Measurements from ENCODE around the gene MOB2. TPM values are rescaled to one million over a fixed set of nuclear protein-coding genes. Genes with fewer than 3 reads are reported as not detected.

The MOB2 gene
- total and polyA plus RNA-seq, 4 donors: 32.4 to 104 (median 58.5) TPM

DNA sequence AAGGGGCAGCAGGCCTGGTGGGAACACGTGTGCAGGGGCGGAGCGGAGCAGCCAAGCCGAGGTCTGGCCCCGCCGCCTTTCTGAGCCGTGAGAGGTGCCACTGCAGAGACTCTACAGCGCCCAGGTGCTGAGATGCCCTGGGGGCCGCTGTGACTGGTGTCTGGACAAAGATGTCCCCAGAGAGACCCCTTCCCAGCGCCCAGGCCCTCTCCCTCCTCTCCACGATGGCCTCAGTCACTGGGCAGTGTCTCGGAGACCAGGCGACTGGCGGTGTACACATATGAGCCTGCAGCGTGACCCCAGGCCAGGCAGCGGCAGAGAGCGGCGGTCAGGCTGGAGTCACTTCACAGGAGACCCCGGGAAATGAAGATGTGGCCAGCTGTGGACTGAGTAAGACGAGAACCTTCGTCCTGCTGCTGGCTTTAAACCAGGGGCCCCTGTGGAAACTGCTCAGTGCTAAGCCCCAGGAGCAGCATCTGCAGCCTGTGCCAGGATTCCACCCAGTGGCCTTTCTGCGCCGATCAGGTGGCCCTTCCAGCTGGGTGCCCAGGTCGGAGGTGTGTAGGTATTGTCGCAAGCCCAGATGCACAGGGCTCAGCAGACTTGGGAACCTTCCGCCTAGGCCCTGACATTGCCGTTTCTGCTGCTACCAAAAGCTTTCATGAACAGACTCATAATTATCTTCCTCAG, 34.7 kb downstream of the MOB2 start:
- Histone ChIP-seq H3K4me3 (ENCODE audit: low read length in 2 of 2) (no peak overlapping the region), H3K36me3 (ENCODE audit: control insufficient read depth in 1 of 2, insufficient read depth in 2 of 2, low read length in 1 of 2) (no peaks in the 10 kb centered on the region), H3K4me1 (ENCODE audit: control insufficient read depth in 1 of 2, insufficient read depth in 2 of 2, low read length in 2 of 2) (no peaks in the 10 kb centered on the region), H3K9me3 (ENCODE audit: control insufficient read depth, low read length) (no peaks in the 10 kb centered on the region), H3K27ac (ENCODE audit: low read depth in 1 of 2, low read length in 2 of 2) (no peak overlapping the region), H3K27me3 (ENCODE audit: control insufficient read depth in 1 of 2, insufficient read depth in 2 of 2, low read length in 1 of 2) (no peaks in the 10 kb centered on the region)
- ATAC-seq (ENCODE audit: low FRiP score): no peak
- no peak for DNase-seq
- intact Hi-C loops (cut with DNase I): no loop called here
- WGBS, 2 donors: 85% methylated on average over 27 of the region's 27 CpGs

DNA sequence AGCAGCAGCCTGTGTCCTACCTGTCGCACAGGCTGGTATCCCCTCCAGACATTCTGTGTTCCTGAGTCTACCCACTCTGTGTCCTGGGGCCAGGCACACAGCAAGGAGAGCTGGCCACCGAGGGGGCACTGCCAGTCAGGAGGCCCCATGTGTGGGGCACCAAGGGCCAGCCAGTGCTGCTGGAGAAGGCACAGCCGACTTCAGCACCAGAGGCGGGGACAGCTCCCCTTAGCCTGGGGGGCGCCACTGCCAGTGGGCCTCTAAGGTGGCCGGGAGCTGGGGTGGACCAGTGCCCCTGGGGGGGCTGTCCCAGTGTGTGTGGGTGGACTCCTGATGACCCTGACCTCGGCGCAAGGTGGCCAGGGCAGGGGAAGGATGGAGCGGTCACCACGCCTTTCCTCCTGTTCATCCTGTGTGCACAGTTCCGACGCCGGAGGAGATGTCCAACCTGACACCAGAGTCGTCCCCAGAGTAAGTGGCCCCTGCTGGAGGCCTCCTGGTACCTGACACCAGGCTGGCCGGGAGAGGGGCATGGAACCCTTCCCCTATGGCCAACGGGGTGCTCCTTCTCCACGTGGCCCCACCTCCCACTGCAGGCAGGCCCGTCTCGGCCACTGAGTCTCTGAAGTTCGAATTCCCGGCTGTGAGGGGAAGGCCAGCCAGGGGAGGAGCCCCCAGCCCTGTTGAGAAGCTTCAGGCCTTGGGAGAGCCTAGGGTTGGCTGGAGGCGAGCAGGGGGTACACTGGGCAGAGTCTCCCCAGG, 35.4 kb downstream of the MOB2 start:
- 73 to 78% methylated on average over 22 of the region's 22 CpGs for WGBS, 2 donors
- intact Hi-C loops (cut with DNase I): no loop called here

DNA sequence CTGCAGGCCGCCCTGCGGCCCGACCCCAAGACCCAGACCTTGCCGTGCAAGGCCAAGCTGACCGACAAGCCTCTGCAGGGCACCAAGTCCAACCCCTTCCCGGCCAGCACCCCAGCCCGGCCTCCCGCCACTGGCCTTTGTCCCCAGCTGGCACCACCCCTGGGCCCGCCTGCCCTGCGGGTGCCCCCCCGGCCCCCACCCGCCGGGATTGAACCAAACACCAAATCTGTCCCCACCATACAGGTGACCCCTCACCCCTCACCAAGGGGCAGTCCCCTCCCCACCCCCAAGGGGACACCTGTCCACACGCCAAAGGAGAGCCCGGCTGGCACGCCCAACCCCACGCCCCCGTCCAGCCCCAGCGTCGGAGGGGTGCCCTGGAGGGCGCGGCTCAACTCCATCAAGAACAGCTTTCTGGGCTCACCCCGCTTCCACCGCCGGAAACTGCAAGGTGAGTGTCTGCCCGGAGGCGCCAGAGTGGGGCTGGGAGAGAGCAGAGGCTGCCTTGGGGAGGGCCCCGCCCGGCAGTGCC, 36.2 kb downstream of the MOB2 start:
- no peak overlapping the region for H3K4me3 ChIP-seq (ENCODE audit: low read length in 2 of 2)
- intact Hi-C loops (cut with DNase I): no loop called here
- ATAC-seq (ENCODE audit: low FRiP score): no peak

More for the DNA sequence above, 35.4 kb downstream of the MOB2 start:
- no peak for ATAC-seq (ENCODE audit: low FRiP score)
- no peaks in the 10 kb centered on the region for H3K27me3 ChIP-seq (ENCODE audit: control insufficient read depth in 1 of 2, insufficient read depth in 2 of 2, low read length in 1 of 2)
- H3K36me3 ChIP-seq (ENCODE audit: control insufficient read depth in 1 of 2, insufficient read depth in 2 of 2, low read length in 1 of 2): no peaks in the 10 kb centered on the region
- no peaks in the 10 kb centered on the region for H3K4me1 ChIP-seq (ENCODE audit: control insufficient read depth in 1 of 2, insufficient read depth in 2 of 2, low read length in 2 of 2)
- no peaks in the 10 kb centered on the region for H3K9me3 ChIP-seq (ENCODE audit: control insufficient read depth, low read length)
- no peak overlapping the region for H3K4me3 ChIP-seq (ENCODE audit: low read length in 2 of 2)
- no peak for DNase-seq
- H3K27ac ChIP-seq (ENCODE audit: low read depth in 1 of 2, low read length in 2 of 2): no peak overlapping the region

DNA sequence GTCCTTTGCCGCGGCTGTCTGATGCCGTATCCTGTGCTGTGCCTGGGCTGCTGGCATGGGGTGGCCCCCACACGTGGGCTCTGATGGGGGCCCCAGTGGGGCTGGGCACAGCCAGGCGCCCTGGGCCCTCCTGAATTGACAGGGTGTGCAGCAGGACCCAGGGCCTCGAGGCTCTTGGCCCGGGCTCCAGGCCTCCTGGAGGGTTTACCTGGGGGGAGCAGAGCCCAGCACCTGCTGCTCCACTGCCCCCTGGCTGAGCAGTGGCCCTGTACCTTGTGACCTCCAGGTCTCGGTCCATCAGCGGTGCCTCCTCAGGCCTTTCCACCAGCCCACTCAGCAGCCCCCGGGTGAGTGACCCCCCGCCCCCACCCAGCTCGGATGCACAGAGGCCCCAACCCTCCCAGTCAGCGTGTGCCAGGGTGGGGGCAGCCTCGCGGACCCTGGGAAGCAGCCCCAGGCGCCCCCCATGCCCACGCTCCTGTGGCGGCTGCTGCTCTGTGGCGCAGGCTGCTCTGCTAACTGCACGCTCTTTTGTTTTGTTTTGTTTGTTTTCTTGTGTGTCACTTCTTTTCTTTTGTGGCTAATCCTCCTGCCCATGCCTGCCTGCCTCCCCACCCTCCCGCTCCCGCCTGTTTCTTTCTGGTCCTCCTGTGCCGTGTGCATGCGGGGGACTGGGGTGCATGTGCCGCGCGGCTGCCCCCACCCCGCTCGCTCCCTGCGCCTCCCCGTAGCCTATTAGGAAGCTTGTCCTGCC, 36.9 kb downstream of the MOB2 start:
- Histone ChIP-seq H3K9me3 (ENCODE audit: control insufficient read depth, low read length) (no peaks in the 10 kb centered on the region), H3K27me3 (ENCODE audit: control insufficient read depth in 1 of 2, insufficient read depth in 2 of 2, low read length in 1 of 2) (no peaks in the 10 kb centered on the region), H3K27ac (ENCODE audit: low read depth in 1 of 2, low read length in 2 of 2) (no peak overlapping the region), H3K36me3 (ENCODE audit: control insufficient read depth in 1 of 2, insufficient read depth in 2 of 2, low read length in 1 of 2) (no peaks in the 10 kb centered on the region), H3K4me1 (ENCODE audit: control insufficient read depth in 1 of 2, insufficient read depth in 2 of 2, low read length in 2 of 2) (no peaks in the 10 kb centered on the region), H3K4me3 (ENCODE audit: low read length in 2 of 2) (no peak overlapping the region)
- 75 to 81% methylated on average over 28 to 31 of the region's 31 CpGs for WGBS, 2 donors
- intact Hi-C loops (cut with DNase I): no loop called here
- ATAC-seq (ENCODE audit: low FRiP score) (no peak), DNase-seq (no peak)

More for the DNA sequence above, 36.2 kb downstream of the MOB2 start:
- no peak for DNase-seq
- Histone ChIP-seq H3K36me3 (ENCODE audit: control insufficient read depth in 1 of 2, insufficient read depth in 2 of 2, low read length in 1 of 2) (no peaks in the 10 kb centered on the region), H3K9me3 (ENCODE audit: control insufficient read depth, low read length) (no peaks in the 10 kb centered on the region), H3K27me3 (ENCODE audit: control insufficient read depth in 1 of 2, insufficient read depth in 2 of 2, low read length in 1 of 2) (no peaks in the 10 kb centered on the region), H3K4me1 (ENCODE audit: control insufficient read depth in 1 of 2, insufficient read depth in 2 of 2, low read length in 2 of 2) (no peaks in the 10 kb centered on the region), H3K27ac (ENCODE audit: low read depth in 1 of 2, low read length in 2 of 2) (no peak overlapping the region)
- 90 to 92% methylated on average over 28 to 29 of the region's 29 CpGs for WGBS, 2 donors

DNA sequence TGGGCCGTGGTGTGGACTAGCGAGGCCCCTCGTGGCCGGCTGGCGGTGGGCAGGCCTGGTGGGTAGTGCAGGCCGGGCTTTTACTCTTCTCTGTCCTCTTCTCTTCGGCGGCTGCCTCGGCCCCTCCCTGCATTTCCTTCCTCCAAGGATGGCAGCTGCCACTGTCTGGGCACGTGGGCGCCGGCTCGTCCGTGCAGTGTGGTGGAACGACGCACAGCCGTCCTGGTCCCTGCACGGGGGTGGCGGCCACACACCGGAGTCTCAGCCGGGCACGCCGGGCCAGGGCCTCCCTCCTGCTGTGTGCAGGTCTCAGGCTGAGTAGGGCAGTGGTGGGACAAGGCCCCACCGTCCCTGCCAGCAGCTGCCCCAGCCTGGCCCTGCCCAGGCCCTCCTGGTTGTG, 37.7 kb downstream of the MOB2 start:
- Histone ChIP-seq H3K9me3 (ENCODE audit: control insufficient read depth, low read length) (no peaks in the 10 kb centered on the region), H3K27ac (ENCODE audit: low read depth in 1 of 2, low read length in 2 of 2) (no peak overlapping the region), H3K27me3 (ENCODE audit: control insufficient read depth in 1 of 2, insufficient read depth in 2 of 2, low read length in 1 of 2) (no peaks in the 10 kb centered on the region), H3K36me3 (ENCODE audit: control insufficient read depth in 1 of 2, insufficient read depth in 2 of 2, low read length in 1 of 2) (no peaks in the 10 kb centered on the region), H3K4me1 (ENCODE audit: control insufficient read depth in 1 of 2, insufficient read depth in 2 of 2, low read length in 2 of 2) (no peaks in the 10 kb centered on the region), H3K4me3 (ENCODE audit: low read length in 2 of 2) (no peak overlapping the region)
- ATAC-seq (ENCODE audit: low FRiP score) (no peak), DNase-seq (no peak)
- 80 to 87% methylated on average over 24 of the region's 24 CpGs for WGBS, 2 donors
- intact Hi-C loops (cut with DNase I): no loop called here

DNA sequence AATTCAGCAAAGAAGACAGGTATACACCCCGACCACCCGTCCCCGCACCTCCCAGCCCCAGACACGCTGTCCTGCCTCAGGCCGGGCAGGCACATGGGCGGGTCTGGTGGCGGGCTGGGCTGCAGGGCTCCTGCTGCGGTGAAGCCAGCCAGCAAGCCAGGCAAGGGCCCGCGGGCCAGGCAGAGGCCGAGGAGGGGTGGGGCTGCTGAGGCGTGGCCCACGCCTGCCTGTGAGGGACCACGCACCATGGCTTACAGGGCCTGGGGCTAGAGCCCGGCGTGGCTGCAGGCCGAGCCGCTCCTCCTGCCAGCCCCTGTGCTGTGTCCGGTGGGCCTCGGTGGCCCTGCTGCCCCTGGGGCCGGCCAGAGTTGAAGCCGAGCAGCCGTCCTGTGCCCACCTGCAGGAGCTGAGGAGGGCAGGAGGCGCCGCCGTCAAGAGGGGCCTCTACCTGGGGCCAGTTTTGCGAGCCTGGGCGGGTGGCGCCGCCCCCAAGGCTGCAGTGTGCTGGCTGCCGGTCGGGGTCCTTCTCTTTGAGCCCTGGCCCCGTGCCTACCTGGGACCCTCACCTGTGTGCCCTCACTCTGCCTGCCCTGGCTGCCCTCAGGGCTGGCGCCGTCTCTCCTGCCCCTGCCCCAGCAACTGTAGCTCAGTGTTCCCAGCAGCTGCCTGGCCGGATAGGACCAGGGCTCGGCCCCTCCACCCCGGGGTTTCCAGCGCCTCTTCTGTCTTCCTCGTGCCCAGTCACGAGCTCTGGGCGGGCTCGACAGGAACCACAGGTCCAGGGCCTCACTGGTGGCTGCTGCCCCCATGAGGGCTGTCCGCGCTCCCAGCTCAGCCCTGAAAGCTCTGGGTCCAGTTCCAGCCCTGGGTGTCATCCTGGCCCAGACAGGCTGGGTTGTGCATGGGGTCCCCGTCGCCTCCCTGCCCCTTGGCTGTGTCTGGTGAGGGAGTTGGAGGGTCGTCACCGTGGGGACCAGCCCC, 38.4 kb downstream of the MOB2 start:
- no peak for ATAC-seq (ENCODE audit: low FRiP score)
- no peak overlapping the region for H3K4me3 ChIP-seq (ENCODE audit: low read length in 2 of 2)
- no peak overlapping the region for H3K27ac ChIP-seq (ENCODE audit: low read depth in 1 of 2, low read length in 2 of 2)
- H3K9me3 ChIP-seq (ENCODE audit: control insufficient read depth, low read length): no peaks in the 10 kb centered on the region
- H3K4me1 ChIP-seq (ENCODE audit: control insufficient read depth in 1 of 2, insufficient read depth in 2 of 2, low read length in 2 of 2): no peaks in the 10 kb centered on the region
- WGBS, 2 donors: 86 to 88% methylated on average over 46 to 49 of the region's 49 CpGs
- DNase-seq: no peak
- intact Hi-C loops (cut with DNase I): no loop called here
- no peaks in the 10 kb centered on the region for H3K36me3 ChIP-seq (ENCODE audit: control insufficient read depth in 1 of 2, insufficient read depth in 2 of 2, low read length in 1 of 2)
- no peaks in the 10 kb centered on the region for H3K27me3 ChIP-seq (ENCODE audit: control insufficient read depth in 1 of 2, insufficient read depth in 2 of 2, low read length in 1 of 2)

DNA sequence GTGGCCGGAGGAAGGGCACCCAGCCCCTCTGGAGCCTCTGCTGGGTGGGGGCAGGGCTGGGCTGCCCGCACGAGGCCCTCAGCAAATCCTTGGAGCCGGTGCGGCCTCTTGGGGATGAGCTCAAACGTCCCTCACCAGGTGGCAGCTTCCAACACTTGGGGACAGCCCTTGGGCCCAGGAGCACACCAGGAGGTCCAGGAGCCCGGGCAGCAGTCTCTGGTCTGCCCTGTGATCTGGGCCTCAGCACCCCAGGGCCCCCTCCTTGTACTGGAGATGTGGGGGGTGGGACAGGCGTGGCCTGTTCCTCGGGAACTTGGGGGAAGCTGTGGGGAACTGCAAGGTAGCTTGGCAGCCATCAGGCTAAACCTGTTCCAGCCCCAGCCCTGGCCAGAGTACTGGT, 40.0 kb downstream of the MOB2 start:
- ATAC-seq (ENCODE audit: low FRiP score) (no peak), DNase-seq (no peak)
- WGBS, 2 donors: 71 to 75% methylated on average over 9 of the region's 9 CpGs
- H3K27me3 ChIP-seq (ENCODE audit: control insufficient read depth in 1 of 2, insufficient read depth in 2 of 2, low read length in 1 of 2): no peaks in the 10 kb centered on the region
- H3K36me3 ChIP-seq (ENCODE audit: control insufficient read depth in 1 of 2, insufficient read depth in 2 of 2, low read length in 1 of 2): no peaks in the 10 kb centered on the region
- H3K9me3 ChIP-seq (ENCODE audit: control insufficient read depth, low read length): no peaks in the 10 kb centered on the region
- intact Hi-C loops (cut with DNase I): no loop called here
- H3K4me3 ChIP-seq (ENCODE audit: low read length in 2 of 2): no peak overlapping the region
- H3K4me1 ChIP-seq (ENCODE audit: control insufficient read depth in 1 of 2, insufficient read depth in 2 of 2, low read length in 2 of 2): no peaks in the 10 kb centered on the region
- H3K27ac ChIP-seq (ENCODE audit: low read depth in 1 of 2, low read length in 2 of 2): no peak overlapping the region
